OCI-LY7 (cell line): ENCODE measurements around the gene MUC5B. TPM values are rescaled to one million over a fixed set of nuclear protein-coding genes. Genes with fewer than 3 reads are reported as not detected.

Experiments
- BruUV-seq: library from RNA; stranded (reverse); fragments of 400-500 nt; replicated peaks from 2 replicates; lab custom pipeline; 2021; lab: Mats Ljungman, UMichigan
- CTCF ChIA-PET: fragments of 300-600 bp; sonication (Branson Sonifier 250); formaldehyde crosslinking; loops from one replicate; lab custom pipeline; 2022; ENCODE audit warnings: antibody characterized with exemption; ENCODE audit not compliant: unreplicated experiment; lab: Charles Lee
- POLR2A ChIA-PET: fragments of 300-600 bp; sonication (Branson Sonifier 250); formaldehyde crosslinking; loops from one replicate; lab custom pipeline; 2022; ENCODE audit warnings: antibody characterized with exemption; lab: Charles Lee
- DNase-seq: peaks from one replicate; pipeline ENCODE4 v3.0.0-alpha.2; 2015; ENCODE audit warnings: low spot score
- H2AFZ ChIP-seq: fragments of 200-600 bp; sonication (generic), shearing (Covaris generic); 2 replicates; pipeline ENCODE4 v1.6.1; 2014; ENCODE audit warnings: mild to moderate bottlenecking, antibody characterized with exemption, low read length, moderate library complexity
- H3K27ac ChIP-seq: fragments of 200-600 bp; sonication (generic); 2 replicates; pipeline ENCODE4 v1.5.1; 2014; ENCODE audit warnings: mixed run types, low read depth, mild to moderate bottlenecking, moderate library complexity, low read length, inconsistent platforms; ENCODE audit not compliant: poor library complexity, severe bottlenecking
- H3K36me3 ChIP-seq: fragments of 200-600 bp; sonication (generic); 2 replicates; pipeline ENCODE4 v1.6.1; 2014; ENCODE audit warnings: mild to moderate bottlenecking, antibody characterized with exemption, low read length, moderate library complexity, mixed read lengths; ENCODE audit not compliant: insufficient read depth
- H3K4me1 ChIP-seq: fragments of 200-600 bp; sonication (generic); 2 replicates; pipeline ENCODE4 v1.5.1; 2014; ENCODE audit warnings: mild to moderate bottlenecking, low read length; ENCODE audit not compliant: insufficient read depth, poor library complexity, severe bottlenecking
- H3K4me2 ChIP-seq: fragments of 200-600 bp; sonication (generic); 2 replicates; pipeline ENCODE4 v1.6.1; 2014; ENCODE audit warnings: mild to moderate bottlenecking, low read length
- H3K4me3 ChIP-seq: fragments of 200-600 bp; sonication (generic); 2 replicates; pipeline ENCODE4 v1.5.1; 2014; ENCODE audit warnings: mild to moderate bottlenecking, low read depth, low read length; ENCODE audit not compliant: poor library complexity, severe bottlenecking
- H3K79me2 ChIP-seq: fragments of 200-600 bp; sonication (generic); 2 replicates; pipeline ENCODE4 v1.6.1; 2016; ENCODE audit warnings: low read depth, mild to moderate bottlenecking, low read length, moderate library complexity, mixed read lengths; ENCODE audit not compliant: insufficient read depth
- H3K9me2 ChIP-seq: fragments of 200-600 bp; sonication (generic); 2 replicates; pipeline ENCODE4 v1.6.1; 2016; ENCODE audit warnings: mild to moderate bottlenecking, low read length, mixed read lengths; ENCODE audit not compliant: insufficient read depth
- H3K9me3 ChIP-seq: fragments of 200-600 bp; sonication (generic); 2 replicates; pipeline ENCODE4 v1.6.1; 2014; ENCODE audit warnings: mild to moderate bottlenecking, mixed run types, low read length, mixed read lengths
- H4K20me1 ChIP-seq: fragments of 200-600 bp; sonication (generic); 2 replicates; pipeline ENCODE4 v1.6.1; 2014; ENCODE audit warnings: mild to moderate bottlenecking, antibody characterized with exemption, low read length, moderate library complexity, mixed read lengths; ENCODE audit not compliant: insufficient read depth
- CTCF ChIP-seq: fragments of 200-600 bp; sonication (generic); conservative IDR thresholded peaks from 2 replicates; pipeline ENCODE4 v1.5.1; 2014; ENCODE audit warnings: mild to moderate bottlenecking, antibody characterized with exemption, low read length, moderate library complexity, mixed read lengths
- EZH2phosphoT487 ChIP-seq: fragments of 200-600 bp; sonication (generic); IDR thresholded peaks from 2 replicates; pipeline ENCODE4 v1.6.1; 2018; ENCODE audit warnings: low read depth, borderline replicate concordance, mild to moderate bottlenecking, mixed run types, antibody characterized with exemption, low read length, moderate library complexity, mixed read lengths
- intact Hi-C: fragments of 100-400 bp; cut with micrococcal nuclease; formaldehyde crosslinking; loops from one replicate; pipeline ENCODE4 v1.10.0; 2022; ENCODE audit not compliant: unreplicated experiment
- total RNA-seq, 2 experiments: library from RNA; depleted of rRNA in 1 of 2; stranded (reverse); fragments of >200 nt in 1 of 2; shearing (Covaris generic) in 1 of 2; gene quantifications; 2 replicates each; pipeline ENCODE4 v1.2.3, GENCODE V29; 2014 to 2022

Gene MUC5B
- total RNA-seq, 2 experiments from 2014 or later, result under 0.01 TPM; not detected in 1

GRCh38 chr11:1260620-1261019 is 37.8 kb downstream of the MUC5B start:
- H3K79me2 ChIP-seq, result no peaks in the 10 kb centered on the region
- TF ChIP-seq EZH2phosphoT487 (no peak), CTCF (no peak)
- CTCF ChIA-PET, result no interaction called here
- H3K36me3 ChIP-seq, result no peaks in the 10 kb centered on the region
- H3K4me2 ChIP-seq, result no peak overlapping the region
- no peak overlapping the region for H2AFZ ChIP-seq
- POLR2A ChIA-PET, result no interaction called here
- no TSS peak for BruUV-seq
- intact Hi-C loops, result no loop called here
- H3K27ac ChIP-seq, result no peak overlapping the region
- no peak for DNase-seq
- no peaks in the 10 kb centered on the region for H3K9me2 ChIP-seq
- H3K4me1 ChIP-seq, result peaks cover 11% of the 10 kb centered on the region
- no peaks in the 10 kb centered on the region for H4K20me1 ChIP-seq
- peaks cover 8% of the 10 kb centered on the region; the same call in 1 of the 2 replicates for H3K9me3 ChIP-seq
- H3K4me3 ChIP-seq, result no peak overlapping the region

GRCh38 chr11:1261241-1262071 is 38.6 kb downstream of the MUC5B start:
- Histone ChIP-seq H3K27ac (no peak overlapping the region), H3K4me1 (peaks cover 11% of the 10 kb centered on the region), H3K36me3 (no peaks in the 10 kb centered on the region), H3K4me3 (no peak overlapping the region), H2AFZ (no peak overlapping the region), H3K9me3 (peaks cover 8% of the 10 kb centered on the region; the same call in 1 of the 2 replicates), H4K20me1 (no peaks in the 10 kb centered on the region), H3K9me2 (no peaks in the 10 kb centered on the region), H3K4me2 (peak overlapping the region; percentile 76), H3K79me2 (no peaks in the 10 kb centered on the region)
- no peak for TF ChIP-seq EZH2phosphoT487
- no peak for TF ChIP-seq CTCF
- no peak for DNase-seq
- no TSS peak for BruUV-seq
- POLR2A ChIA-PET, result no interaction called here
- CTCF ChIA-PET, result no interaction called here
- intact Hi-C loops, result no loop called here
